HG03135 (cell line): Measurements from ENCODE around the gene SLC25A41.
"Not testable (repeated sequence)": the region's sequence is repeated elsewhere in the genome, so short reads cannot be mapped to it uniquely, and the experiment has no call there.

Experiments
- ATAC-seq: cut with Tn5 transposase; IDR thresholded peaks from one replicate; pipeline ENCODE4 v1.9.1; 2021; ENCODE audit warnings: mild to moderate bottlenecking, moderate library complexity; ENCODE audit not compliant: unreplicated experiment

SLC25A41 gene

GRCh38 chr19:6428692-6429418 is 4.7 kb downstream of the SLC25A41 start:
- not testable (repeated sequence) for ATAC-seq

- ATAC-seq: no peak
Observed at GRCh38 chr19:6427131-6427530, 6.4 kb downstream of the SLC25A41 start.

GRCh38 chr19:6425732-6426620 is 7.6 kb downstream of the SLC25A41 start:
- no peak for ATAC-seq

GRCh38 chr19:6424939-6425731 is 8.4 kb downstream of the SLC25A41 start:
- ATAC-seq: peak; percentile 85

- ATAC-seq: no peak
Observed at GRCh38 chr19:6424195-6424938, 9.2 kb downstream of the SLC25A41 start, which contains the start of gene KHSRP. Gene KHSRP, minus strand, starts transcription at chr19:6424811. Its CDS starts 110 bp downstream, at chr19:6424701.

- no peak for ATAC-seq
Observed at GRCh38 chr19:6423499-6424194, 9.9 kb downstream of the SLC25A41 start.

- no peak for ATAC-seq
Observed at GRCh38 chr19:6421075-6422014, 12.2 kb downstream of the SLC25A41 start.

- ATAC-seq: no peak
Observed at GRCh38 chr19:6418562-6418932, 15.0 kb downstream of the SLC25A41 start.

- no peak for ATAC-seq
Observed at GRCh38 chr19:6417713-6418561, 15.6 kb downstream of the SLC25A41 start.

- no peak for ATAC-seq
Observed at GRCh38 chr19:6416658-6417405, 16.7 kb downstream of the SLC25A41 start.

GRCh38 chr19:6415591-6416190 is 17.9 kb downstream of the SLC25A41 start:
- ATAC-seq: no peak

- no peak for ATAC-seq
Observed at GRCh38 chr19:6414793-6415590, 18.6 kb downstream of the SLC25A41 start.

- no peak for ATAC-seq
Observed at GRCh38 chr19:6413721-6414643, 19.6 kb downstream of the SLC25A41 start.

GRCh38 chr19:6413291-6413690 is 20.3 kb downstream of the SLC25A41 start:
- ATAC-seq: no peak
